K562 (cell line): ENCODE measurements around the gene HOXB5. TPM values are rescaled to one million over a fixed set of nuclear protein-coding genes. Genes with fewer than 3 reads are reported as not detected.

ENCODE experiments used
- ATAC-seq: fragments of 200-7000 bp; cut with Tn5 transposase; 3 replicates; pipeline ENCODE4 v1.9.1; 2020; ENCODE audit warnings: moderate library complexity
- BruUV-seq: library from RNA; stranded (reverse); fragments of 400-500 nt; replicated peaks from 2 replicates; lab custom pipeline; 2021; lab: Mats Ljungman, UMichigan
- CTCF ChIA-PET: fragments of 300-600 bp; formaldehyde crosslinking; extraction: SDS; loops from one replicate; lab custom pipeline; 2021; ENCODE audit warnings: low intra/inter-chr PET ratio; lab: Yijun Ruan, JAX
- POLR2A ChIA-PET: fragments of 300-600, 350-650 bp; sonication (Branson Sonifier 250); formaldehyde crosslinking; extraction: SDS; loops from one replicate; lab custom pipeline; 2021; ENCODE audit warnings: antibody characterized with exemption, inconsistent platforms; lab: Yijun Ruan, JAX
- DNase-seq, 4 experiments: peaks; one replicate each; pipeline versions ENCODE4 v3.0.0 to v3.0.0-alpha.2; 2011 to 2018; ENCODE audit warnings: low spot score in 3 of 4, mixed read lengths in 3 of 4; ENCODE audit errors: extremely low read depth in 1 of 4
- FAIRE-seq: peaks from 2 replicates; lab custom pipeline; 2011; peaks lifted over from hg19 to GRCh38; lab: Jason Lieb, UNC
- H2AFZ ChIP-seq: 2 replicates; pipeline ENCODE4 v1.6.0; 2011; ENCODE audit warnings: low read depth, low read length, control low read depth, inconsistent platforms
- H3K27ac ChIP-seq: fragments of 200-600 bp; 3 replicates; pipeline ENCODE4 v1.8.0; 2011; ENCODE audit warnings: low read depth, mild to moderate bottlenecking, control low read depth, inconsistent platforms, low read length, moderate library complexity, mixed read lengths; ENCODE audit errors: extremely low read depth
- H3K27me3 ChIP-seq, 2 experiments: fragments of 300-600 bp in 1 of 2; 2 replicates in 1 of 2; 3 replicates in 1 of 2; pipeline versions ENCODE4 v1.6.0 to v1.8.0; 2011; ENCODE audit warnings: inconsistent platforms in 2 of 2, low read length in 2 of 2, mild to moderate bottlenecking in 1 of 2, mixed read lengths in 1 of 2, moderate library complexity in 1 of 2; ENCODE audit not compliant: control insufficient read depth in 2 of 2, insufficient read depth in 2 of 2
- H3K36me3 ChIP-seq: fragments of 300-600 bp; 3 replicates; pipeline ENCODE4 v1.8.0; 2011; ENCODE audit warnings: mild to moderate bottlenecking, low read length, inconsistent platforms; ENCODE audit not compliant: control insufficient read depth, insufficient read depth
- H3K4me1 ChIP-seq, 2 experiments: fragments of 200-600 bp in 1 of 2; replicated peaks in 1 of 2; 2 replicates in 1 of 2; 3 replicates in 1 of 2; pipeline versions ENCODE4 v1.5.1 to v1.8.0; 2011; ENCODE audit warnings: inconsistent platforms in 2 of 2, low read length in 2 of 2, mild to moderate bottlenecking in 1 of 2, mixed read lengths in 1 of 2, moderate library complexity in 1 of 2; ENCODE audit not compliant: control insufficient read depth in 2 of 2, insufficient read depth in 2 of 2
- H3K4me2 ChIP-seq: 2 replicates; pipeline ENCODE4 v1.6.1; 2011; ENCODE audit warnings: low read length, control low read depth, inconsistent platforms, mixed read lengths; ENCODE audit not compliant: insufficient read depth
- H3K4me3 ChIP-seq: fragments of 200-600 bp; sonication (generic), shearing (Covaris generic); 2 replicates; pipeline ENCODE4 v1.5.1; 2016; ENCODE audit warnings: control low read depth, inconsistent platforms
- H3K79me2 ChIP-seq: fragments of 200-600 bp; 3 replicates; pipeline ENCODE4 v1.8.0; 2011; ENCODE audit warnings: low read length, inconsistent platforms; ENCODE audit not compliant: control insufficient read depth, insufficient read depth
- H3K9ac ChIP-seq, 2 experiments: 2 replicates each; pipeline versions ENCODE4 v1.6.0 to v1.6.1; 2011; ENCODE audit warnings: low read depth in 2 of 2, low read length in 2 of 2, control low read depth in 1 of 2, inconsistent platforms in 1 of 2, mild to moderate bottlenecking in 1 of 2, mixed read lengths in 1 of 2; ENCODE audit not compliant: insufficient read depth in 1 of 2
- H3K9me1 ChIP-seq: one replicate; pipeline ENCODE4 v1.6.0; 2011; ENCODE audit warnings: inconsistent platforms, mild to moderate bottlenecking, low read length, moderate library complexity; ENCODE audit not compliant: control insufficient read depth, insufficient read depth
- H3K9me3 ChIP-seq: replicated peaks from 2 replicates; pipeline ENCODE4 v1.5.1; 2011; ENCODE audit warnings: low read depth, low read length, inconsistent platforms; ENCODE audit not compliant: control insufficient read depth, insufficient read depth
- H4K20me1 ChIP-seq: replicated peaks from 2 replicates; pipeline ENCODE4 v1.6.1; 2011; ENCODE audit warnings: low read length, inconsistent platforms, mixed read lengths; ENCODE audit not compliant: control insufficient read depth, insufficient read depth
- BRF1 ChIP-seq: IDR thresholded peaks from 3 replicates; pipeline ENCODE4 v1.6.1; 2011; ENCODE audit warnings: borderline replicate concordance, mild to moderate bottlenecking; ENCODE audit not compliant: insufficient read length; ENCODE audit errors: extremely low read depth
- ETV5 ChIP-seq: sonication (generic); formaldehyde crosslinking; IDR thresholded peaks from 2 replicates; pipeline ENCODE4 v1.4.0; 2020; ENCODE audit warnings: low read depth, mild to moderate bottlenecking, missing genetic modification reagents
- ILK ChIP-seq: fragments of 450-650 bp; IDR thresholded peaks from 2 replicates; pipeline ENCODE4 v1.6.1; 2016; ENCODE audit warnings: missing genetic modification characterization, low read depth, mild to moderate bottlenecking, missing compliant biosample characterization, moderate library complexity, borderline replicate concordance
- NFRKB ChIP-seq: fragments of 450-650 bp; IDR thresholded peaks from 2 replicates; pipeline ENCODE4 v1.6.1; 2016; ENCODE audit warnings: low read depth
- POLR2A ChIP-seq: fragments of 450-650 bp; conservative IDR thresholded peaks from 2 replicates; pipeline ENCODE4 v1.6.1; 2016
- PTBP1 ChIP-seq: fragments of 200-400 bp; formaldehyde crosslinking; IDR thresholded peaks from 2 replicates; pipeline ENCODE4 v1.6.1; 2017; ENCODE audit warnings: low read depth, low read length
- SMARCA5 ChIP-seq: fragments of 450-650 bp; IDR thresholded peaks from 2 replicates; pipeline ENCODE4 v1.6.1; 2016
- SRSF3 ChIP-seq: fragments of 200-400 bp; formaldehyde crosslinking; IDR thresholded peaks from 2 replicates; pipeline ENCODE4 v1.6.1; 2016; ENCODE audit warnings: mild to moderate bottlenecking, low read length, moderate library complexity; ENCODE audit not compliant: insufficient read depth
- SRSF7 ChIP-seq: fragments of 200-400 bp; formaldehyde crosslinking; optimal IDR thresholded peaks from 2 replicates; pipeline ENCODE3; 2017; ENCODE audit warnings: mild to moderate bottlenecking, low read depth, low read length
- XRCC5 ChIP-seq: fragments of 200-400 bp; formaldehyde crosslinking; IDR thresholded peaks from 2 replicates; pipeline ENCODE4 v1.6.1; 2017; ENCODE audit warnings: low read depth, mild to moderate bottlenecking, low read length
- ZNF785 ChIP-seq: fragments of 250-450 bp; sonication (Bioruptor Pico); IDR thresholded peaks from 2 replicates; pipeline ENCODE4 v1.4.0; 2020; ENCODE audit warnings: mild to moderate bottlenecking
- WGBS: fragments of 100-300 bp; shearing (Covaris generic); methylation state at CpG from one replicate; pipeline ENCODE4 v1.1.6; 2016; ENCODE audit warnings: low coverage, mixed read lengths; ENCODE audit not compliant: insufficient coverage; ENCODE audit errors: missing lambda C conversion rate; 5-methylcytosine and 5-hydroxymethylcytosine counted together
- in situ Hi-C: fragments of 300-500 bp; cut with MboI; formaldehyde crosslinking; loops from 4 replicates; pipeline ENCODE4 v1.15.0; 2018; ENCODE audit warnings: inconsistent platforms, mixed read lengths
- intact Hi-C: fragments of 100-400 bp; cut with micrococcal nuclease; formaldehyde crosslinking; loops from 2 replicates; pipeline ENCODE4 v1.14.2; 2022
- polyA plus RNA-seq, 8 experiments: library from polyadenylated mRNA; depleted of rRNA in 4 of 8; stranded (reverse) in 5 of 8; unstranded in 3 of 8; fragments of >200 nt; fragmentation: Nextera tagmentation in 2 of 8; fragmentation: Illumina TruSeq in 1 of 8; extraction: Ambion mirVana in 2 of 8; extraction: Trizol in 1 of 8; gene quantifications; 2 replicates each; pipeline versions ENCODE4 v1.2.1 to v1.2.3, GENCODE V29; 2011 to 2014; ENCODE audit warnings: inconsistent platforms in 1 of 8, missing spikeins in 1 of 8
- total RNA-seq, 7 experiments: library from RNA; depleted of rRNA in 6 of 7; stranded (reverse); fragments of >200 nt in 6 of 7; fragmentation: Illumina TruSeq in 2 of 7; extraction: Trizol in 2 of 7; gene quantifications; 2 replicates each; pipeline versions ENCODE4 v1.2.1 to v1.2.3, GENCODE V29; 2011 to 2021; ENCODE audit warnings: low replicate concordance in 1 of 7

HOXB5 gene
- total and polyA plus RNA-seq, 9 of the 15 experiments (the other 6 are each of a cell fraction or from before 2014, with no cell fraction given), result 0.24 to 2.7 (median 0.65) TPM

- no peak for FAIRE-seq
- Histone ChIP-seq H3K9me3 (no peaks in the 10 kb centered on the region), H3K27ac (no peak overlapping the region), H3K4me3 (no peak overlapping the region)
- DNase-seq, result no peak
- TF ChIP-seq SRSF7 (no peak), PTBP1 (no peak), SRSF3 (no peak), ETV5 (no peak), BRF1 (no peak), ILK (tag) (no peak), ZNF785 (CRISPR knock-in tag) (no peak), XRCC5 (no peak), SMARCA5 (no peak), POLR2A (no peak), NFRKB (no peak)
- TF ChIP-seq, all 486 proteins: peak for 0
- H3K79me2 ChIP-seq, result peaks cover 32% of the 10 kb centered on the region
- WGBS, result 94% methylated on average over 15 of the region's 15 CpGs
- no peaks in the 10 kb centered on the region for H4K20me1 ChIP-seq
- no peak overlapping the region for H3K4me2 ChIP-seq
- peaks cover 8% of the 10 kb centered on the region; the same call in 1 of the 3 replicates for H3K36me3 ChIP-seq
- intact Hi-C loops (no loop called here), in situ Hi-C loops (no loop called here)
- POLR2A ChIA-PET, result interaction anchor here (0.6 kb wide), 1 partner anchor 8 kb away, joined by 3 read pairs; no protein-coding TSS in a partner anchor
- H3K9ac ChIP-seq, result no peak overlapping the region
- peaks cover 20 to 48% of the 10 kb centered on the region in 2 experiments for H3K4me1 ChIP-seq
- H2AFZ ChIP-seq, result no peak overlapping the region
- no TSS peak for BruUV-seq
- ATAC-seq, result no peak
- no peaks in the 10 kb centered on the region for H3K9me1 ChIP-seq
- CTCF ChIA-PET, result no interaction called here
- H3K27me3 ChIP-seq, result no peaks in the 10 kb centered on the region
These were observed 18.9 kb upstream of the HOXB5 start for GRCh38 chr17:48612456-48612853.
